HepG2 (cell line): ENCODE results near the gene MREG. TPM values are rescaled to one million over a fixed set of nuclear protein-coding genes. Genes with fewer than 3 reads are reported as not detected.
"Not testable (repeated sequence)": the region's sequence is repeated elsewhere in the genome, so short reads cannot be mapped to it uniquely, and the experiment has no call there.

Experiments
- ATAC-seq: fragments of 200-7000 bp; cut with Tn5 transposase; 3 replicates; pipeline ENCODE4 v1.9.1; 2020; ENCODE audit warnings: mild to moderate bottlenecking, moderate library complexity
- BruUV-seq: library from RNA; stranded (reverse); fragments of 400-500 nt; replicated peaks from 2 replicates; lab custom pipeline; 2021; lab: Mats Ljungman, UMichigan
- CTCF ChIA-PET: fragments of 300-600 bp; formaldehyde crosslinking; extraction: SDS; loops from one replicate; lab custom pipeline; 2021; ENCODE audit warnings: low total read pairs, inconsistent platforms, low intra/inter-chr PET ratio; lab: Yijun Ruan, JAX
- POLR2A ChIA-PET: fragments of 350-600 bp; sonication (Branson Sonifier 250); formaldehyde crosslinking; loops from one replicate; lab custom pipeline; 2020; ENCODE audit warnings: antibody characterized with exemption, inconsistent platforms; lab: Yijun Ruan, JAX
- DNase-seq: peaks from one replicate; pipeline ENCODE4 v3.0.0-alpha.2; 2015; ENCODE audit warnings: low spot score
- FAIRE-seq: peaks from 3 replicates; lab custom pipeline; 2011; peaks lifted over from hg19 to GRCh38; lab: Jason Lieb, UNC
- H2AFZ ChIP-seq: one replicate; pipeline ENCODE4 v1.6.1; 2011; ENCODE audit warnings: low read length, inconsistent platforms
- H3K27ac ChIP-seq: fragments of 300-600 bp; 3 replicates; pipeline ENCODE4 v1.8.0; 2011; ENCODE audit warnings: mixed run types, mild to moderate bottlenecking, mixed read lengths, low read length, inconsistent platforms; ENCODE audit not compliant: insufficient read depth; ENCODE audit errors: extremely low read length
- H3K27me3 ChIP-seq, 2 experiments: fragments of 200-600 bp in 1 of 2; 2 replicates in 1 of 2; 3 replicates in 1 of 2; pipeline versions ENCODE4 v1.6.0 to v1.8.0; 2011; ENCODE audit warnings: low read length in 2 of 2, mild to moderate bottlenecking in 2 of 2, moderate library complexity in 2 of 2, inconsistent platforms in 1 of 2; ENCODE audit not compliant: insufficient read depth in 2 of 2, control insufficient read depth in 1 of 2
- H3K36me3 ChIP-seq, 2 experiments: fragments of 200-600 bp in 1 of 2; replicated peaks in 1 of 2; 2 replicates in 1 of 2; 3 replicates in 1 of 2; pipeline versions ENCODE4 v1.5.1 to v1.8.0; 2011; ENCODE audit warnings: low read length in 2 of 2, inconsistent platforms in 1 of 2; ENCODE audit not compliant: insufficient read depth in 2 of 2, control insufficient read depth in 1 of 2
- H3K4me1 ChIP-seq: 2 replicates; pipeline ENCODE4 v1.5.1; 2012; ENCODE audit warnings: low read length, inconsistent platforms; ENCODE audit not compliant: insufficient read depth
- H3K4me2 ChIP-seq: 2 replicates; pipeline ENCODE4 v1.6.0; 2011; ENCODE audit warnings: low read depth, low read length, inconsistent platforms
- H3K4me3 ChIP-seq, 3 experiments: fragments of 200-600 bp in 1 of 3; sonication (generic), shearing (Covaris generic) in 1 of 3; replicated peaks in 1 of 3; 2 replicates each; pipeline ENCODE4 v1.5.1; 2011 to 2016; ENCODE audit warnings: low read length in 3 of 3, inconsistent platforms in 2 of 3, low read depth in 2 of 3, mild to moderate bottlenecking in 2 of 3, control low read depth in 1 of 3, mixed read lengths in 1 of 3; ENCODE audit not compliant: insufficient read depth in 1 of 3
- H3K79me2 ChIP-seq: one replicate; pipeline ENCODE4 v1.6.1; 2011; ENCODE audit warnings: low read length, inconsistent platforms; ENCODE audit not compliant: insufficient read depth
- H3K9ac ChIP-seq: 2 replicates; pipeline ENCODE4 v1.6.0; 2011; ENCODE audit warnings: mild to moderate bottlenecking, low read depth, low read length, inconsistent platforms; ENCODE audit not compliant: insufficient read depth
- H3K9me3 ChIP-seq: 2 replicates; pipeline ENCODE4 v1.5.1; 2012; ENCODE audit warnings: mild to moderate bottlenecking, low read length
- H4K20me1 ChIP-seq: 2 replicates; pipeline ENCODE4 v1.6.0; 2011; ENCODE audit warnings: inconsistent platforms, mild to moderate bottlenecking, low read length, moderate library complexity; ENCODE audit not compliant: insufficient read depth
- AGO1 ChIP-seq: fragments of 200-400 bp; formaldehyde crosslinking; IDR thresholded peaks from 2 replicates; pipeline ENCODE4 v1.6.1; 2017; ENCODE audit warnings: mild to moderate bottlenecking, low read depth, low read length, moderate library complexity; ENCODE audit not compliant: poor library complexity, severe bottlenecking
- ELF3 ChIP-seq: IDR thresholded peaks from 2 replicates; pipeline ENCODE4 v1.6.1; 2016; ENCODE audit warnings: missing genetic modification reagents, missing compliant biosample characterization
- EZH2 ChIP-seq: conservative IDR thresholded peaks from 2 replicates; pipeline ENCODE4 v1.6.1; 2012; ENCODE audit warnings: mild to moderate bottlenecking, low read depth, low read length, moderate library complexity
- ZNF10 ChIP-seq: sonication (generic); formaldehyde crosslinking; IDR thresholded peaks from 2 replicates; pipeline ENCODE4 v1.4.0; 2020; ENCODE audit warnings: mild to moderate bottlenecking, low read depth, missing genetic modification reagents, borderline replicate concordance
- ZNF674 ChIP-seq: sonication (generic); formaldehyde crosslinking; IDR thresholded peaks from 2 replicates; pipeline ENCODE4 v1.5.0; 2020; ENCODE audit warnings: low read depth, mild to moderate bottlenecking, missing genetic modification reagents
- WGBS: methylation state at CpG from one replicate; pipeline ENCODE4 v1.1.6; 2017; ENCODE audit warnings: low lambda C conversion rate; 5-methylcytosine and 5-hydroxymethylcytosine counted together
- in situ Hi-C: cut with HindIII; loops from 2 replicates; pipeline ENCODE4 v1.10.0; 2017; ENCODE audit warnings: low pct_unique_long_range_greater_than_20kb; ENCODE audit not compliant: extremely low pct_ligation_motif_present
- intact Hi-C: fragments of 100-400 bp; cut with micrococcal nuclease; formaldehyde crosslinking; loops from one replicate; pipeline ENCODE4 v1.10.0; 2022; ENCODE audit not compliant: unreplicated experiment
- polyA plus RNA-seq, 8 experiments: library from polyadenylated mRNA; depleted of rRNA in 3 of 8; stranded (reverse) in 7 of 8; unstranded in 1 of 8; fragments of >200 nt; fragmentation: Illumina TruSeq in 4 of 8; extraction: Trizol in 4 of 8; gene quantifications; 2 replicates each; pipeline versions ENCODE4 v1.2.1 to v1.2.3, GENCODE V29; 2011 to 2016; ENCODE audit warnings: low read depth in 4 of 8, missing spikeins in 1 of 8, mixed read lengths in 1 of 8; ENCODE audit not compliant: insufficient read depth in 1 of 8
- total RNA-seq, 5 experiments: library from RNA; depleted of rRNA; stranded (reverse); fragments of >200 nt; fragmentation: Illumina TruSeq; extraction: Trizol; gene quantifications; 2 replicates each; pipeline ENCODE4 v1.2.3, GENCODE V29; 2016; ENCODE audit warnings: low read depth in 1 of 5
- TF ChIP-seq, protein P1 (sequence below): sonication (generic); formaldehyde crosslinking; IDR thresholded peaks from 2 replicates; pipeline ENCODE4 v1.4.0; 2020; ENCODE audit warnings: mild to moderate bottlenecking, missing genetic modification reagents

Gene MREG
- total and polyA plus RNA-seq, 2 of the 13 experiments (the other 11 are each of a cell fraction or from before 2014, with no cell fraction given) = 7.5 to 23.3 TPM

DNA sequence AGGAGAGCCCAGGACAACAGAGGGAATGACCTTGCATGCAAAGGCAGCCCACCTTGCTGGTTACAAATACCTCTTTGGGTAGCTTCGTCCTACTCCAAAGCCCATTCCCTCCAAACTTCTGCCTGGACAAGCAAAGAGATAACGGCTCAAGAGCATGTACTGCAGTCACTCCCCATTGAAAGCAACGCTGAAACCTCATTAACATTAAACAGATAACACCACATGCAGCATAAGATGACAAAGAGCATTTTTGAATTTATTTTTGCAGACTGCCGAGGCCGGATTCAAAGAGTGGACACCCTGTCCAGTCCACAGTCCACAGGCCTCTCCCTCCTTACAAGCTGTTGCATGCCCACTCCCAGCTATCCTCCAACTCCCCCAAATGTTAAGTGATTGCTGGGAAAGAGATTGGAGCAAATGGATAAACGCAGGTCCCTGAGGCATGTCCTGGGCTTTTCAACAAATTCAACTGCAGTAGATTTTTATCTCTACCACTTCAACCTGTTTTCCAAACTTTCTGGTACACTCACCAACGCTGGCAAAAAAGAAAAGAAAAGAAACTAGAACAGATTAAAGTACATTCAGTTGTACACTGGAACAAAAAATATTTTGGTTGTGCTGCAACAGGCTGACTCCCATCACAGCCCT lies 40.1 kb downstream of the MREG start (continued):
- TF ChIP-seq ELF3 (no peak), ZNF10 (CRISPR knock-in tag) (no peak)
- TF ChIP-seq, protein P1, sequence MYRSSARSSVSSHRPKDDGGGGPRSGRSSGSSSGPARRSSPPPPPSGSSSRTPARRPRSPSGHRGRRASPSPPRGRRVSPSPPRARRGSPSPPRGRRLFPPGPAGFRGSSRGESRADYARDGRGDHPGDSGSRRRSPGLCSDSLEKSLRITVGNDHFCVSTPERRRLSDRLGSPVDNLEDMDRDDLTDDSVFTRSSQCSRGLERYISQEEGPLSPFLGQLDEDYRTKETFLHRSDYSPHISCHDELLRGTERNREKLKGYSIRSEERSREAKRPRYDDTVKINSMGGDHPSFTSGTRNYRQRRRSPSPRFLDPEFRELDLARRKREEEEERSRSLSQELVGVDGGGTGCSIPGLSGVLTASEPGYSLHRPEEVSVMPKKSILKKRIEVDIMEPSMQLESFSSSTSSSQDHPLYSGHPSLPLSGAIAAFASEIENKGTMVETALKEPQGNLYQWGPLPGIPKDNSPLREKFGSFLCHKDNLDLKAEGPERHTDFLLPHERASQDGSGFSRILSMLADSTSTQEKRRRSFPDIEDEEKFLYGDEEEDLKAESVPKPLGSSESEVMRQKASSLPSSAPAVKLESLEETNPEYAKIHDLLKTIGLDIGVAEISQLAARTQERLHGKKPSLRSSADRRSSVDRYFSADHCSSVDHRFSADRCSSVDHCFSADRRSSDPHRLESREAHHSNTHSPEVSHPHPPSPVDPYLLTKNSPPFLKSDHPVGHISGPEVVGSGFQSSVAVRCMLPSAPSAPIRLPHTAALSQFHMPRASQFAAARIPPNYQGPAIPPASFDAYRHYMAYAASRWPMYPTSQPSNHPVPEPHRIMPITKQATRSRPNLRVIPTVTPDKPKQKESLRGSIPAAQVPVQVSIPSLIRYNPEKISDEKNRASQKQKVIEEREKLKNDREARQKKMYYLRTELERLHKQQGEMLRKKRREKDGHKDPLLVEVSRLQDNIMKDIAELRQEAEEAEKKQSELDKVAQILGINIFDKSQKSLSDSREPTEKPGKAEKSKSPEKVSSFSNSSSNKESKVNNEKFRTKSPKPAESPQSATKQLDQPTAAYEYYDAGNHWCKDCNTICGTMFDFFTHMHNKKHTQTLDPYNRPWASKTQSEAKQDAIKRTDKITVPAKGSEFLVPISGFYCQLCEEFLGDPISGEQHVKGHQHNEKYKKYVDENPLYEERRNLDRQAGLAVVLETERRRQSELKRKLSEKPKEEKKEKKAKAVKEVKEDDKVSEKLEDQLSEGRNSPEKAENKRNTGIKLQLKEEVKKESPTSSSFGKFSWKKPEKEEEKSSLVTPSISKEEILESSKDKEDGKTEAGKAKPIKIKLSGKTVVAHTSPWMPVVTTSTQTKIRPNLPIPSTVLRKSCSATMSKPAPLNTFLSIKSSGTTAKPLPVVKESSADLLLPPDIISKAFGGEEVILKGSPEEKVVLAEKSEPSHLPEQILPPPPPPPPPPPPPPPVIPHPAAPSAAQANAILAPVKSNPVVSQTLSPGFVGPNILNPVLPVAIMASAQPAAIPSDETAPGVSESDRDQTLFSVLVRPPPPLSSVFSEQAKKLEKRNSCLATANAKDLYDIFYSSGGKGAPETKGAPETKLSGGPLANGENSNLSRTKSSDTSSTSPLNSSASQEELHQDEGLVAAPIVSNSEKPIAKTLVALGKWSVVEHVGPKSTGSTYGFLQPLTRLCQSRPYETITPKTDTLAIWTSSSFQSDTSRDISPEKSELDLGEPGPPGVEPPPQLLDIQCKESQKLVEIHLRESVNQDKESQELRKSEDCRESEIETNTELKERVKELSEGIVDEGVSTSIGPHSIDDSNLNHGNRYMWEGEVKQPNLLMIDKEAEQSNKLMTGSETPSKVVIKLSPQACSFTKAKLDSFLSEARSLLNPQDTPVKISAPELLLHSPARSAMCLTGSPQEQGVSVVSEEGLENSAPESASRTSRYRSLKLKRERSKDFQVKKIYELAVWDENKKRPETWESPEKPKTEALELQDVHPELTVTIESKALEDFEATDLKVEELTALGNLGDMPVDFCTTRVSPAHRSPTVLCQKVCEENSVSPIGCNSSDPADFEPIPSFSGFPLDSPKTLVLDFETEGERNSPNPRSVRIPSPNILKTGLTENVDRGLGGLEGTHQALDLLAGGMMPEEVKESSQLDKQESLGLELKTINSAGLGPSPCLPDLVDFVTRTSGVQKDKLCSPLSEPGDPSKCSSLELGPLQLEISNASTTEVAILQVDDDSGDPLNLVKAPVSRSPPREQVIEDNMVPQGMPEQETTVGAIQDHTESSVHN (CRISPR knock-in tag) = no peak

- H3K4me2 ChIP-seq = no peak overlapping the region
- ChIA-PET CTCF (no interaction called here), POLR2A (no interaction called here)
- no peak for DNase-seq
- 97% methylated on average over 5 of the region's 5 CpGs for WGBS
- no peaks in the 10 kb centered on the region for H3K27me3 ChIP-seq
- H2AFZ ChIP-seq = no peak overlapping the region
- in situ Hi-C loops = no loop called here
- no peak for FAIRE-seq
- H4K20me1 ChIP-seq = no peaks in the 10 kb centered on the region
- H3K79me2 ChIP-seq = peaks cover 31% of the 10 kb centered on the region
- no TSS peak for BruUV-seq
- no peak overlapping the region for H3K9ac ChIP-seq
- H3K27ac ChIP-seq = no peak overlapping the region
- ATAC-seq = no peak
- intact Hi-C loops = no loop called here
- TF ChIP-seq AGO1 (no peak), EZH2 (no peak), ZNF674 (no peak)
- no peaks in the 10 kb centered on the region for H3K9me3 ChIP-seq
- H3K4me3 ChIP-seq = no peak overlapping the region
- peaks cover 11% of the 10 kb centered on the region; the same call in 1 of the 2 replicates for H3K4me1 ChIP-seq
- H3K36me3 ChIP-seq = peaks cover 10 to 49% of the 10 kb centered on the region in 2 experiments
Measured at GRCh38 chr2:215971671-215972070, 41.7 kb downstream of the MREG start.

- H3K4me2 ChIP-seq, CTCF ChIA-PET: not testable (repeated sequence)
Measured at GRCh38 chr2:215970894-215971293, 42.5 kb downstream of the MREG start.

More at GRCh38 chr2:215970894-215971293, 42.5 kb downstream of the MREG start:
- in situ Hi-C loops, H3K27me3 ChIP-seq, intact Hi-C loops, H2AFZ ChIP-seq, BruUV-seq, H3K9me3 ChIP-seq, DNase-seq, ATAC-seq, H3K4me3 ChIP-seq, H4K20me1 ChIP-seq, H3K27ac ChIP-seq, FAIRE-seq, POLR2A ChIA-PET, H3K9ac ChIP-seq: not testable (repeated sequence)
- H3K36me3 ChIP-seq = peaks cover 10 to 44% of the 10 kb centered on the region in 2 experiments
- H3K4me1 ChIP-seq = peaks cover 14% of the 10 kb centered on the region; the same call in 1 of the 2 replicates
- peaks cover 25% of the 10 kb centered on the region for H3K79me2 ChIP-seq
- 98% methylated on average over 4 of the region's 4 CpGs for WGBS
